Panc1 (cell line): Measurements from ENCODE around the gene TAX1BP1. TPM values are rescaled to one million over a fixed set of nuclear protein-coding genes. Genes with fewer than 3 reads are reported as not detected.

Experiments used
- ATAC-seq: fragments of 200-7000 bp; cut with Tn5 transposase; 2 replicates; pipeline ENCODE4 v1.9.1; 2020; ENCODE audit warnings: mild to moderate bottlenecking, moderate library complexity
- BruUV-seq: library from RNA; stranded (reverse); fragments of 400-500 nt; replicated peaks from 2 replicates; lab custom pipeline; 2021; lab: Mats Ljungman, UMichigan
- CTCF ChIA-PET: fragments of 300-600 bp; sonication (Branson Sonifier 250); formaldehyde crosslinking; loops from one replicate; lab custom pipeline; 2022; ENCODE audit warnings: antibody characterized with exemption; lab: Charles Lee
- POLR2A ChIA-PET: fragments of 300-600 bp; sonication (Branson Sonifier 250); formaldehyde crosslinking; loops from one replicate; lab custom pipeline; 2022; ENCODE audit warnings: antibody characterized with exemption; lab: Charles Lee
- DNase-seq: peaks from one replicate; pipeline ENCODE4 v3.0.0-alpha.2; 2010; ENCODE audit warnings: low read depth, low spot score
- H3K27ac ChIP-seq: 2 replicates; pipeline ENCODE4 v1.5.1; 2011; ENCODE audit warnings: mild to moderate bottlenecking, low read length, inconsistent platforms
- H3K27me3 ChIP-seq: fragments of 200-500 bp; sonication (Bioruptor generic); 2 replicates; pipeline ENCODE4 v1.6.0; 2014; ENCODE audit warnings: low read length, inconsistent platforms; ENCODE audit not compliant: control insufficient read depth, insufficient read depth
- H3K36me3 ChIP-seq: fragments of 200-500 bp; sonication (Bioruptor generic); 2 replicates; pipeline ENCODE4 v1.5.1; 2014; ENCODE audit warnings: inconsistent platforms, mild to moderate bottlenecking, low read length, moderate library complexity; ENCODE audit not compliant: control insufficient read depth, insufficient read depth
- H3K4me1 ChIP-seq: 2 replicates; pipeline ENCODE4 v1.5.1; 2011; ENCODE audit warnings: inconsistent platforms, mild to moderate bottlenecking, low read length, moderate library complexity; ENCODE audit not compliant: control insufficient read depth, insufficient read depth
- H3K4me3 ChIP-seq, 2 experiments: 2 replicates each; pipeline ENCODE4 v1.5.1; 2011 to 2012; ENCODE audit warnings: low read depth in 2 of 2, low read length in 2 of 2, mild to moderate bottlenecking in 2 of 2, inconsistent platforms in 1 of 2, moderate library complexity in 1 of 2
- H3K9me3 ChIP-seq: fragments of 200-500 bp; sonication (Bioruptor generic); 2 replicates; pipeline ENCODE4 v1.5.1; 2014; ENCODE audit warnings: low read depth, mild to moderate bottlenecking, inconsistent platforms, low read length, moderate library complexity; ENCODE audit not compliant: control insufficient read depth, insufficient read depth
- POLR2AphosphoS5 ChIP-seq: IDR thresholded peaks from 2 replicates; pipeline ENCODE4 v1.6.1; 2012; ENCODE audit warnings: mild to moderate bottlenecking, low read depth, low read length, moderate library complexity
- SIN3A ChIP-seq: IDR thresholded peaks from 2 replicates; pipeline ENCODE4 v1.6.1; 2012; ENCODE audit warnings: low read depth, mild to moderate bottlenecking, low read length, moderate library complexity, borderline replicate concordance; ENCODE audit not compliant: insufficient read depth
- TCF7L2 ChIP-seq: IDR thresholded peaks from 2 replicates; pipeline ENCODE4 v1.6.1; 2011; ENCODE audit warnings: mild to moderate bottlenecking, low read depth, low read length, inconsistent platforms
- in situ Hi-C: cut with HindIII; loops from 2 replicates; pipeline ENCODE4 v1.10.0; 2016; ENCODE audit warnings: low sequenced_read_pairs, low pct_unique_long_range_greater_than_20kb
- intact Hi-C: fragments of 100-400 bp; cut with micrococcal nuclease; formaldehyde crosslinking; loops from one replicate; pipeline ENCODE4 v1.10.0; 2022; ENCODE audit not compliant: unreplicated experiment
- total RNA-seq: library from RNA; stranded (reverse); gene quantifications from one replicate; pipeline ENCODE4 v1.2.1, GENCODE V29; 2021; ENCODE audit not compliant: unreplicated experiment
- TF ChIP-seq, protein P1 (sequence below): fragments of 450-650 bp; IDR thresholded peaks from 2 replicates; pipeline ENCODE4 v1.5.1; 2017; ENCODE audit warnings: mild to moderate bottlenecking
- TF ChIP-seq, protein P2 (sequence below), 2 experiments: IDR thresholded peaks; 2 replicates each; pipeline ENCODE4 v1.6.1; 2011 to 2012; ENCODE audit warnings: low read depth in 2 of 2, control low read depth in 1 of 2, low read length in 1 of 2, mild to moderate bottlenecking in 1 of 2, moderate library complexity in 1 of 2; ENCODE audit not compliant: insufficient read depth in 1 of 2

The TAX1BP1 gene
- total RNA-seq, 1 experiment from 2014 or later, result 125 TPM

DNA sequence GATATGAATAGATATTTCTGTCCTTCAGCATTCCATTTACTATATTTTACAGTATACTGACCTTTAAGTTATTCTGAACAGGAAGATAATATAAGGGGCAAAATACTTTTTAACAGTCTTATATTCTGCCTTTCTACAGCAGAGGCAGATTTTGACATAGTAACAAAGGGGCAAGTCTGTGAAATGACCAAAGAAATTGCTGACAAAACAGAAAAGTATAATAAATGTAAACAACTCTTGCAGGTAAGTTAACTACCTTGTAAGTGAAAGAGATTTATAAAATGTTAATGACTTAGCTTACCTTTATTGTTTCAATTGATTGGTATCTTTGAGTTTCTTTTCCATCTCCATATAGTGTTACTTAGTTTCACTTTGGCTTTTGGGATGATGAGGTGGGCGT is 56.0 kb downstream of the TAX1BP1 start:
- TF ChIP-seq TCF7L2 (no peak), POLR2AphosphoS5 (no peak), SIN3A (no peak)
- TF ChIP-seq, protein P1, sequence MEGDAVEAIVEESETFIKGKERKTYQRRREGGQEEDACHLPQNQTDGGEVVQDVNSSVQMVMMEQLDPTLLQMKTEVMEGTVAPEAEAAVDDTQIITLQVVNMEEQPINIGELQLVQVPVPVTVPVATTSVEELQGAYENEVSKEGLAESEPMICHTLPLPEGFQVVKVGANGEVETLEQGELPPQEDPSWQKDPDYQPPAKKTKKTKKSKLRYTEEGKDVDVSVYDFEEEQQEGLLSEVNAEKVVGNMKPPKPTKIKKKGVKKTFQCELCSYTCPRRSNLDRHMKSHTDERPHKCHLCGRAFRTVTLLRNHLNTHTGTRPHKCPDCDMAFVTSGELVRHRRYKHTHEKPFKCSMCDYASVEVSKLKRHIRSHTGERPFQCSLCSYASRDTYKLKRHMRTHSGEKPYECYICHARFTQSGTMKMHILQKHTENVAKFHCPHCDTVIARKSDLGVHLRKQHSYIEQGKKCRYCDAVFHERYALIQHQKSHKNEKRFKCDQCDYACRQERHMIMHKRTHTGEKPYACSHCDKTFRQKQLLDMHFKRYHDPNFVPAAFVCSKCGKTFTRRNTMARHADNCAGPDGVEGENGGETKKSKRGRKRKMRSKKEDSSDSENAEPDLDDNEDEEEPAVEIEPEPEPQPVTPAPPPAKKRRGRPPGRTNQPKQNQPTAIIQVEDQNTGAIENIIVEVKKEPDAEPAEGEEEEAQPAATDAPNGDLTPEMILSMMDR, result no peak
- TF ChIP-seq, protein P2, sequence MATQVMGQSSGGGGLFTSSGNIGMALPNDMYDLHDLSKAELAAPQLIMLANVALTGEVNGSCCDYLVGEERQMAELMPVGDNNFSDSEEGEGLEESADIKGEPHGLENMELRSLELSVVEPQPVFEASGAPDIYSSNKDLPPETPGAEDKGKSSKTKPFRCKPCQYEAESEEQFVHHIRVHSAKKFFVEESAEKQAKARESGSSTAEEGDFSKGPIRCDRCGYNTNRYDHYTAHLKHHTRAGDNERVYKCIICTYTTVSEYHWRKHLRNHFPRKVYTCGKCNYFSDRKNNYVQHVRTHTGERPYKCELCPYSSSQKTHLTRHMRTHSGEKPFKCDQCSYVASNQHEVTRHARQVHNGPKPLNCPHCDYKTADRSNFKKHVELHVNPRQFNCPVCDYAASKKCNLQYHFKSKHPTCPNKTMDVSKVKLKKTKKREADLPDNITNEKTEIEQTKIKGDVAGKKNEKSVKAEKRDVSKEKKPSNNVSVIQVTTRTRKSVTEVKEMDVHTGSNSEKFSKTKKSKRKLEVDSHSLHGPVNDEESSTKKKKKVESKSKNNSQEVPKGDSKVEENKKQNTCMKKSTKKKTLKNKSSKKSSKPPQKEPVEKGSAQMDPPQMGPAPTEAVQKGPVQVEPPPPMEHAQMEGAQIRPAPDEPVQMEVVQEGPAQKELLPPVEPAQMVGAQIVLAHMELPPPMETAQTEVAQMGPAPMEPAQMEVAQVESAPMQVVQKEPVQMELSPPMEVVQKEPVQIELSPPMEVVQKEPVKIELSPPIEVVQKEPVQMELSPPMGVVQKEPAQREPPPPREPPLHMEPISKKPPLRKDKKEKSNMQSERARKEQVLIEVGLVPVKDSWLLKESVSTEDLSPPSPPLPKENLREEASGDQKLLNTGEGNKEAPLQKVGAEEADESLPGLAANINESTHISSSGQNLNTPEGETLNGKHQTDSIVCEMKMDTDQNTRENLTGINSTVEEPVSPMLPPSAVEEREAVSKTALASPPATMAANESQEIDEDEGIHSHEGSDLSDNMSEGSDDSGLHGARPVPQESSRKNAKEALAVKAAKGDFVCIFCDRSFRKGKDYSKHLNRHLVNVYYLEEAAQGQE (IDR thresholded peaks at IDR 0.05; ENCODE audit: insufficient read depth in 1 of 2, low read depth in 2 of 2, low read length in 1 of 2), result no peak
- POLR2A ChIA-PET, result no interaction called here
- in situ Hi-C loops (no loop called here), intact Hi-C loops (no loop called here)
- H3K27ac ChIP-seq, result no peak overlapping the region
- CTCF ChIA-PET, result no interaction called here
- no peak overlapping the region for H3K4me3 ChIP-seq
- peaks cover 13% of the 10 kb centered on the region; the same call in 1 of the 2 replicates for H3K36me3 ChIP-seq
- no peaks in the 10 kb centered on the region for H3K27me3 ChIP-seq
- H3K9me3 ChIP-seq, result no peaks in the 10 kb centered on the region
- DNase-seq (no peak), ATAC-seq (no peak)
- no TSS peak for BruUV-seq
- no peaks in the 10 kb centered on the region for H3K4me1 ChIP-seq

DNA sequence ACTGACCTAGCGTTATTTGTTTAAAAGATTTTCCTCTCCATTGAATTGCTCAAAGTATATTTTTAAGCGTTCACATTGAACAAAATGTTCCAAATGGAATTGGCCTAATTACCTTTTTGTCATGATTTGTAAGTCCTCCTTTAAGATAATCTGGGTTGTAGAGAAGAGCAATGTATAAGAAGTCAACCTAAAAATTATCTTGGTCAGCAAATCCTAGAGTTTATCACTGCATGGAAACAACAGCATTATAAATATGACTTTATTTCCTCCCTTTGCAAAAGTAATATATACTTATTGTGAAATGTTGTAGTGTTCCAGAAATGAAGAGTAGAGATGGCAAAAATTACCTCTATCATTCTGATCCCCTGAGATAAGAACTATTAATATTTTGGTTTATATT is 59.2 kb downstream of the TAX1BP1 start:
- no peak for DNase-seq
- BruUV-seq, result no TSS peak
- ATAC-seq, result no peak
- in situ Hi-C loops, result no loop called here
- Histone ChIP-seq H3K4me1 (no peaks in the 10 kb centered on the region), H3K9me3 (no peaks in the 10 kb centered on the region), H3K36me3 (0 out of 2 replicates have a peak, but pooled peaks cover 2% of the 10 kb centered on the region), H3K27me3 (no peaks in the 10 kb centered on the region), H3K27ac (no peak overlapping the region), H3K4me3 (no peak overlapping the region)
- ChIA-PET POLR2A (interaction anchor here (0.6 kb wide), 1 partner anchor 140 kb away, joined by 4 read pairs; no protein-coding TSS in a partner anchor), CTCF (interaction anchor here (0.6 kb wide), 1 partner anchor 26 kb away, joined by 6 read pairs; no protein-coding TSS in a partner anchor)
- TF ChIP-seq, protein P1, result no peak
- no peak for TF ChIP-seq POLR2AphosphoS5
- TF ChIP-seq SIN3A, result no peak
- TF ChIP-seq, protein P2 (IDR thresholded peaks at IDR 0.05; ENCODE audit: insufficient read depth in 1 of 2, low read depth in 2 of 2, low read length in 1 of 2), result no peak
- no peak for TF ChIP-seq TCF7L2
- intact Hi-C loops, result no loop called here
